OCI-LY3 (cell line): ENCODE measurements around the gene CALHM6.

Experiments used
- H2AFZ ChIP-seq: fragments of 200-600, 300-600 bp; shearing (Covaris generic); 2 replicates; pipeline ENCODE4 v1.6.0; 2014; ENCODE audit warnings: antibody characterized with exemption, low read depth, low read length
- H3K27ac ChIP-seq: fragments of 200-600, 300-600 bp; sonication (generic); 2 replicates; pipeline ENCODE4 v1.5.1; 2014; ENCODE audit warnings: mild to moderate bottlenecking, low read length, moderate library complexity, mixed read lengths
- H3K27me3 ChIP-seq: fragments of 200-600, 300-600 bp; sonication (generic); 2 replicates; pipeline ENCODE4 v1.6.1; 2014; ENCODE audit warnings: low read depth, low read length, mixed read lengths
- H3K36me3 ChIP-seq: fragments of 200-600, 300-600 bp; sonication (generic); replicated peaks from 2 replicates; pipeline ENCODE3; 2014; ENCODE audit warnings: low read depth, low read length, mixed read lengths
- H3K4me1 ChIP-seq: fragments of 300-600, 200-600 bp; sonication (generic); 2 replicates; pipeline ENCODE4 v1.6.1; 2014; ENCODE audit warnings: low read length, mixed read lengths
- H3K4me2 ChIP-seq: fragments of 200-600, 300-600 bp; sonication (generic); 2 replicates; pipeline ENCODE4 v1.6.1; 2014; ENCODE audit warnings: low read length, mixed read lengths
- H3K4me3 ChIP-seq: fragments of 300-600, 200-600 bp; sonication (generic); 2 replicates; pipeline ENCODE4 v1.5.1; 2014; ENCODE audit warnings: antibody characterized with exemption, mild to moderate bottlenecking, low read length, moderate library complexity
- H3K79me2 ChIP-seq: fragments of 300-600, 200-600 bp; shearing (Covaris generic); 2 replicates; pipeline ENCODE4 v1.6.1; 2014; ENCODE audit warnings: mild to moderate bottlenecking, low read length, mixed read lengths
- H3K9ac ChIP-seq: fragments of 300-600, 200-600 bp; shearing (Covaris generic); 2 replicates; pipeline ENCODE4 v1.6.0; 2014; ENCODE audit warnings: mild to moderate bottlenecking, low read length, moderate library complexity
- H3K9me3 ChIP-seq: fragments of 200-600, 300-600 bp; shearing (Covaris generic); 2 replicates; pipeline ENCODE4 v1.6.1; 2014; ENCODE audit warnings: low read length, mixed read lengths; ENCODE audit not compliant: insufficient read depth
- H4K20me1 ChIP-seq: fragments of 200-600, 300-600 bp; sonication (generic); 2 replicates; pipeline ENCODE4 v1.6.1; 2016; ENCODE audit warnings: low read length, mixed read lengths; ENCODE audit not compliant: insufficient read depth
- CTCF ChIP-seq: fragments of 200-600, 300-600 bp; sonication (generic); IDR thresholded peaks from 2 replicates; pipeline ENCODE4 v1.5.1; 2014; ENCODE audit warnings: antibody characterized with exemption, low read length, low read depth
- EZH2phosphoT487 ChIP-seq: fragments of 200-600 bp; shearing (Covaris generic); IDR thresholded peaks from 2 replicates; pipeline ENCODE4 v1.6.1; 2018; ENCODE audit warnings: antibody characterized with exemption, mixed run types, low read depth

CALHM6 gene

DNA sequence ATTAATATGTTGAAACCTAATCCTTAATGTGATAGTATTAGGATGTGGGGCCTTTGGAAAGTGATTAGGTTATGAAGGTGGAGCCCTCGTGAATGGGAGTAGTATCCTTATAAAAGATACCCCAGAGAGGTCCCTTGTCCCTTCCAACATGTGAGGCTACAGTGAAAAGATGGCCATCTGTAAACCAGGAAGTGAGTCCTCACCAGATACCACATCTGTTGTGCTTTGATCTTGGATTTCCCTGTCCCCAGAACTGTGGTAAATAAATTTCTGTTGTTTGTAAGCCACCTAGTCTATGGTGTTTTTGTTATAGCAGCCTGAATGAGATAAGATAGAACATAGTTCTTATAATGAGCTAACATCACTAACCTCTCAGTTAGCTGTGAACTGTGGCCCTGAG lies 16.6 kb upstream of the CALHM6 start:
- H3K4me2 ChIP-seq, result no peak overlapping the region

GRCh38 chr6:116445102-116445501 lies 16.1 kb upstream of the CALHM6 start:
- Histone ChIP-seq H4K20me1 (no peaks in the 10 kb centered on the region), H3K4me1 (peaks cover 35% of the 10 kb centered on the region), H3K9ac (no peak overlapping the region), H3K4me3 (no peak overlapping the region), H2AFZ (no peak overlapping the region), H3K4me2 (no peak overlapping the region), H3K36me3 (no peaks in the 10 kb centered on the region), H3K27ac (no peak overlapping the region), H3K9me3 (no peaks in the 10 kb centered on the region), H3K79me2 (no peaks in the 10 kb centered on the region), H3K27me3 (no peaks in the 10 kb centered on the region)
- no peak for TF ChIP-seq CTCF
- no peak for TF ChIP-seq EZH2phosphoT487

More for the DNA sequence above, 16.6 kb upstream of the CALHM6 start:
- H3K27me3 ChIP-seq, result no peaks in the 10 kb centered on the region
- peaks cover 30% of the 10 kb centered on the region for H3K4me1 ChIP-seq
- TF ChIP-seq CTCF (no peak), EZH2phosphoT487 (no peak)
- no peaks in the 10 kb centered on the region; the same call in 1 of the 2 replicates for H3K79me2 ChIP-seq
- no peaks in the 10 kb centered on the region for H3K36me3 ChIP-seq
- no peaks in the 10 kb centered on the region for H4K20me1 ChIP-seq
- no peak overlapping the region for H3K4me3 ChIP-seq
- H3K27ac ChIP-seq, result no peak overlapping the region
- no peak overlapping the region for H3K9ac ChIP-seq
- H3K9me3 ChIP-seq, result no peaks in the 10 kb centered on the region
- H2AFZ ChIP-seq, result no peak overlapping the region

DNA sequence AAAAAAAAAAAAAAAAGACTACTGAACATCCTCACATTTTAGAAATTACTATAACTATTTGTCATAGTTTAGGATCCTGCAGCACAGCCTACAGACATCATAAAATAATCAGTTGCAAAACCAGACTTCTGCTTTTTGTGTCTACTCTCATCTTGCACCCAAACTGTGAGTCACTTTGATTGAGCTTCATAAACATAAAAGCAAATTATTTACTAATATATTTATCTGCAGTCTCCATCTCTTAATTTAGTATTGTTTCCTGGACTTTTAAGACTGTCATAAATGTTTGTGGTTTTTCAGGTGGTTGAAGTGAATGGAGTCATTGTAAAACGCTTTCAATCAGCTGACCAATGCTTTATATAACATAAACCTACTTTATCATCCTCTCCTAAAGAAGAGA lies 14.8 kb upstream of the CALHM6 start:
- Histone ChIP-seq H4K20me1 (no peaks in the 10 kb centered on the region), H2AFZ (no peak overlapping the region), H3K27me3 (no peaks in the 10 kb centered on the region), H3K4me2 (peak overlapping the region; percentile 54; the same call in 1 of the 2 replicates), H3K9ac (no peak overlapping the region), H3K4me1 (peaks cover 43% of the 10 kb centered on the region), H3K36me3 (no peaks in the 10 kb centered on the region), H3K79me2 (no peaks in the 10 kb centered on the region), H3K27ac (0 out of 2 replicates have a peak overlapping the region, but pooled peaks have one; percentile 37), H3K9me3 (no peaks in the 10 kb centered on the region), H3K4me3 (no peak overlapping the region)
- TF ChIP-seq EZH2phosphoT487 (no peak), CTCF (no peak)

GRCh38 chr6:116447052-116447451 lies 14.1 kb upstream of the CALHM6 start:
- peak overlapping the region; percentile 54 for H3K4me2 ChIP-seq
- no peak overlapping the region for H3K9ac ChIP-seq

More at GRCh38 chr6:116447052-116447451, 14.1 kb upstream of the CALHM6 start:
- Histone ChIP-seq H3K9me3 (no peaks in the 10 kb centered on the region), H3K36me3 (no peaks in the 10 kb centered on the region), H2AFZ (no peak overlapping the region), H3K79me2 (no peaks in the 10 kb centered on the region), H3K4me1 (peaks cover 50% of the 10 kb centered on the region), H3K27ac (peak overlapping the region; percentile 37; the same call in 1 of the 2 replicates), H4K20me1 (no peaks in the 10 kb centered on the region), H3K4me3 (0 out of 2 replicates have a peak overlapping the region, but pooled peaks have one; percentile 18), H3K27me3 (no peaks in the 10 kb centered on the region)
- TF ChIP-seq CTCF (no peak), EZH2phosphoT487 (no peak)
